Ectodermal cell (in vitro differentiated cells): ENCODE measurements around the gene POLD2.

Source experiments
- H3K27ac ChIP-seq: 2 replicates; pipeline ENCODE4 v1.7.0; 2013; ENCODE audit warnings: mild to moderate bottlenecking, low read depth, low read length; ENCODE audit not compliant: insufficient read depth, poor library complexity, severe bottlenecking
- H3K27me3 ChIP-seq: 2 replicates; pipeline ENCODE4 v1.7.0; 2013; ENCODE audit warnings: mild to moderate bottlenecking, low read length; ENCODE audit not compliant: insufficient read depth, control insufficient read depth, poor library complexity, severe bottlenecking
- H3K36me3 ChIP-seq: one replicate; pipeline ENCODE4 v1.7.0; 2013; ENCODE audit warnings: low read length; ENCODE audit not compliant: control insufficient read depth, insufficient read depth
- H3K4me1 ChIP-seq: one replicate; pipeline ENCODE4 v1.7.0; 2013; ENCODE audit warnings: low read length; ENCODE audit not compliant: control insufficient read depth, insufficient read depth
- H3K4me3 ChIP-seq: 2 replicates; pipeline ENCODE4 v1.7.0; 2013; ENCODE audit warnings: low read depth, low read length, control low read depth; ENCODE audit not compliant: insufficient read depth
- H3K9me3 ChIP-seq: 2 replicates; pipeline ENCODE4 v1.7.0; 2013; ENCODE audit warnings: mild to moderate bottlenecking, low read length, moderate library complexity; ENCODE audit not compliant: control insufficient read depth
- WGBS, 2 experiments: methylation state at CpG; one replicate each; pipeline ENCODE4 v1.1.7; 2013; ENCODE audit warnings: missing lambda C conversion rate in 2 of 2; 5-methylcytosine and 5-hydroxymethylcytosine counted together

Gene POLD2

DNA sequence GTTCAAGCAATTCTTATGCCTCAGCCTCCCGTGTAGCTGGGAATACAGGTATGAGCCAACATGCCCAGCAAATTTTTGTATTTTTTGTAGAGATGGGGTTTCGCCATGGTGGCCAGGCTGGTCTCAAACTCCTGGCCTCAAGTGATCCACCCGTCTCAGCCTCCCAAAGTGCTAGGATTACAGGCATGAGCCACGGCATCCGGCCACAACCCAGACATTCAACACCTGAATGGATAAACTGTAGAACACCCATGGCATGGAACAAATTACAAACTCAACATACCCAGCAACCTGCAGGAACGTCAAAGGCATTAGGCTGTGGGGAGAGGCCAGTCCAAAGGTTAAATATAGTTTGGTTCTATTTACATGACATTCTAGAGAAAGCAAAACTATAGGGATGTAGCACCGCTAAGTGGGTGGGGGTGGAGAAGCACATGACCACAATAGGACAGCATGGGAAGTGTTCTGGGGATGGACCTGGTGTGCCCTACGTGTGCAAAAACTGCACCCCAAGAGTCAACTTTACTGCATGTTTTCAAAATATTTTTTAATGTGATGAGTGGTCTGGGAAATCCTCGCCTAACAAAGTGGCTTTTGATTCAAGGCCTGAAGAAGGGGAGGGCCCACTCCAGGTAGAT is 51.5 kb downstream of the POLD2 start:
- no peak overlapping the region for H3K4me3 ChIP-seq
- H3K27ac ChIP-seq: no peak overlapping the region
- peaks cover 8% of the 10 kb centered on the region for H3K36me3 ChIP-seq
- WGBS, 2 experiments: 85 to 89% methylated on average over 9 of the region's 9 CpGs
- H3K4me1 ChIP-seq: no peaks in the 10 kb centered on the region
- H3K9me3 ChIP-seq: no peaks in the 10 kb centered on the region
- H3K27me3 ChIP-seq: no peaks in the 10 kb centered on the region

DNA sequence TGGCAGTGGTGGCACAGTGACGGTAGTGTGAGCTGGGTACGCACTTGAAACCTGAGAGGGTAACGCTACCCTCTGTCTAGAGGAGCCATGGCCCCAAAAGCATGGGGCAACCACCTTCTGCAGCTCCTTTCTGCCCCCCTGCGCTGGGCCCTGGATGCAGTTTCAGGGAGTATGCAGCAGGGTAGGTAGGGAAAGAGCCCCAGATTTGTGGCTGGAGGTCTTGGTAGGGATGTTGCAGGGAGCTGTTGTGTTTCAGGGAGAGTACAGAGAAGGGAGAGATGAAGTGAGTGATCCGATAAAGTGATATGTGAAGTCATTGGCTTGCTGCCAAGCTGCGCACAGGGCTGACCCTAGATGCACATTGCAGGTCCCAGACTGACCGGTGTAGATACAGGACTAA is 55.3 kb downstream of the POLD2 start:
- H3K4me3 ChIP-seq: no peak overlapping the region
- no peaks in the 10 kb centered on the region for H3K9me3 ChIP-seq
- H3K27ac ChIP-seq: no peak overlapping the region
- no peaks in the 10 kb centered on the region for H3K27me3 ChIP-seq
- peaks cover 27% of the 10 kb centered on the region for H3K4me1 ChIP-seq
- 88 to 92% methylated on average over 7 of the region's 7 CpGs for WGBS, 2 experiments
- peaks cover 3% of the 10 kb centered on the region for H3K36me3 ChIP-seq

DNA sequence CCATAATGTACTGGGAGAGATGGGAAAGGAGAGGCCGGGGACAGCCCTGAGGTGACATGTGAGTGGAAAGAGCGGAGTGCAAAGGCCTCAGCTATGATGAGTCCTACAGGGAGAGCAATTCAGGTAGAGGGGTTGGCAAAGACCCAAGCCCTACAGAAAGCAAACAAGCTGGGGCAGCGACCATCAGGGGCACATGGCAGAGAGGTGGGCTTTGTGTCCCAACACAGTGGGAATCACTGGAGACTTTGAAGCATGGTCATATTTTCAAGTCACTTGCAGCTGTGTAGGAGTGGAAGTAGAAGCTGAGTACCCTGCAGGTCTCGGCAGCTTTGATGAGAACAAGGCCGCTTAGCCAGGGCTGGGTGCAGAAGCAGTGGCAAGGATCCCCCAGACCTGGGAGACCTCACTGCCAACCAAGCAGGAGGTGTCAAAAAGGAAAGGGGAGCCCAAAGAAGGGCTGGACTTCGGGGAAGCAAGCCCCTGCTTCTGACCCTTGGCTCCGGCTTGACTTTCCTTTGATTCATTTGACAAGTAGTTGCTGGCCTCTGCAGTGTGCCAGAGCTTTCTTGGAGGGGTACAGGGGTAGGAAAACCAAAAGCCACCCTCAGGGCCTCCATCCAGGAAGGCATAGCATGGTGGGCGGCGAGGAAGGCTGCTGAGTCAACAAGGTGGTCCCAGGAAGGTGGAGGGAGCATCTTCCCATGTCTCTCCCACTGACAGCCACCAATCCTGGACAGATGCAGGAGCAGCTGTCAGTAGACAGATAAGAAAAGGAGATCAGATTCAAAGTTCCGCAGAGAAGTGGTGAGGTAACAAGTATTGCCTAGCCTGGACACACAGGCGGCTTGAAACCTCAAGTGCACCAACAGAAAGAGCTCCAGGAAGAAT is 56.0 kb downstream of the POLD2 start:
- 93% methylated on average over 11 of the region's 11 CpGs for WGBS, 2 experiments
- Histone ChIP-seq H3K4me3 (no peak overlapping the region), H3K27ac (no peak overlapping the region), H3K4me1 (peaks cover 27% of the 10 kb centered on the region), H3K9me3 (no peaks in the 10 kb centered on the region), H3K27me3 (no peaks in the 10 kb centered on the region), H3K36me3 (no peaks in the 10 kb centered on the region)

DNA sequence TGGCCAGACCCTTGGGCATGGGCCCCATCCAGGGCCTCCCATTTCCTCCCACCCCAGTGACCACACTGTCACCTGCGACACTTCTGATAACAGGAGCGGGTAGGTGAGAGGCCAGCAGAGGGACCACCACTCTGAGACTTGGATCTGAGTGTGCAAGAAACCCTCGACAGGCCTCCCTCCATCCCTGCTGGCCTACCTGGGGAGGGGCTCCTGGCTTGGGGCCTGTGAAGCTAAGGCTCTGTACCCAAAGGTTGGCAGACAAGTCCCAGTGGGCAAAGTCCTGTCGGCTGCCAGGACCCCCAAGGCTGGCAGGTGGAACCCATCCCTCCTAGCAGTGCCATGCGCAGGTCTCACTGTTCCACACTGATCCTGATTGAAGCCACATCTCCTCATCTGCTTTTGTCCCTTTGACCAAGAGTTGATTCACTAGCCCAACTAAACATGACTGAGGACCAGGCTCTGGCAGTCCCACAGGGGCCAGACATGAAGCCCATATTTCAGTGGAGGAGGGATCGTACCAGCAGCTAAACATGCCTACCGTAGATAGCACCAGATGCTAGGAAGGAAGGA is 56.8 kb downstream of the POLD2 start:
- peaks cover 27% of the 10 kb centered on the region for H3K4me1 ChIP-seq
- H3K27me3 ChIP-seq: no peaks in the 10 kb centered on the region
- H3K36me3 ChIP-seq: no peaks in the 10 kb centered on the region
- H3K9me3 ChIP-seq: no peaks in the 10 kb centered on the region
- WGBS, 2 experiments: 93 to 94% methylated on average over 7 of the region's 7 CpGs
- H3K27ac ChIP-seq: no peak overlapping the region
- no peak overlapping the region for H3K4me3 ChIP-seq

DNA sequence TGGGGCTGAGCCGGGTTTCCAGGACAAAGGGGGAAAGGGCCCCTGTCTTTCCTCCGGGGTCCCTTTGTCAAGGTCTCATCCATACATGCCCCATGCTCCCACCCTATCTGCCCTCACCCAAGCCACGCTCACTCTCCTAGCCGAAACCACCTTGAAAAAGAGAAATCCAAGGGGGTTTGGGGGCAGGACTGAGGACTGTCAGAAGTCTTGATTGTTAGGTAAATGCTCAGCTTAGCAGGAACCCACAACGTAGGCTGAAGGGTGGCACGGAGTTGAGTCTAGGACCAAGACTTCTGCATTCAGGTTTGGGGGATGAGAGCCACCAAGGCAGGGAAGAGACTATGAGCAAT is 57.3 kb downstream of the POLD2 start:
- 56 to 62% methylated on average over 6 of the region's 6 CpGs for WGBS, 2 experiments
- H3K36me3 ChIP-seq: no peaks in the 10 kb centered on the region
- H3K4me1 ChIP-seq: peaks cover 27% of the 10 kb centered on the region
- no peak overlapping the region for H3K4me3 ChIP-seq
- H3K27me3 ChIP-seq: no peaks in the 10 kb centered on the region
- H3K9me3 ChIP-seq: no peaks in the 10 kb centered on the region
- H3K27ac ChIP-seq: peak overlapping the region; percentile 72

DNA sequence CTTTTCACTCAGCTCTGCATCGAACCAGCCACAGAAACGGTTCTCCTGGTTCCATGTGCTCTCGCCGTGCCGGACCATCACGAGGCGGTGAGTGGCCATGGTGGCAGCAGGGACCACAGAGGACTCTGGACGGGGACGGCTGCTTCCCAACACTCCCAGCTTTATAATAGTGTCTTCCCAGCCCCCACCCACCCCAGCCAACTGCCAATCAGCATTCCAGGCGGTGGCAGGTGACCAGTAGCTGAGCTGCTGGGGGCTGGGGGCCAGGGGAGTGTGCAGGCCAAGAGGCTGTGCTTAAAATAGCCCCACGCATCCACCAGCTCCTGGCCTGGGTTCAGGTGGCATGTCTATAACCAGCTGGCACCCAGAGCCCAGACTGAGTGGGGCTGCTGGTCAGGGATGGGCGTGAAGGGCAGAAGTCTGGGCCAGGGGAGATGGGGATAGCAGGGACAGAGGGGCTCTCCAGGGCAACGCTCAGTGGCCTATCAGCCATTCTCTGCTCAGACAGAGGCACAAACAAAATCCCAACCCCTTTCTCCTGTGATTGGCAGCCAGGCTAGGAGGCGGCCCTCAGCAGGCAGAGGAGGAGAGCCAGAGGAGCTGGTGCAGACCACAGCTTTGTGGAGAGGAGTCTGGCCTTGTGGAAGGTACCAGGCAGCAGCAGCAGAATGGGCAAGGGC is 57.8 kb downstream of the POLD2 start, which contains the start of gene PGAM2:
PGAM2 (minus strand) TSS at position 137 of the 680 bp plus-strand sequence; CDS start at position 99, 38 bp downstream.
- 44 to 47% methylated on average over 14 of the region's 14 CpGs for WGBS, 2 experiments
- Histone ChIP-seq H3K27ac (peak within 1 kb of the TSS; percentile 72), H3K9me3 (no peaks in the 10 kb centered on the region), H3K27me3 (no peaks in the 10 kb centered on the region), H3K36me3 (no peaks in the 10 kb centered on the region), H3K4me3 (peak within 1 kb of the TSS; percentile 13), H3K4me1 (peaks cover 27% of the 10 kb centered on the region)

DNA sequence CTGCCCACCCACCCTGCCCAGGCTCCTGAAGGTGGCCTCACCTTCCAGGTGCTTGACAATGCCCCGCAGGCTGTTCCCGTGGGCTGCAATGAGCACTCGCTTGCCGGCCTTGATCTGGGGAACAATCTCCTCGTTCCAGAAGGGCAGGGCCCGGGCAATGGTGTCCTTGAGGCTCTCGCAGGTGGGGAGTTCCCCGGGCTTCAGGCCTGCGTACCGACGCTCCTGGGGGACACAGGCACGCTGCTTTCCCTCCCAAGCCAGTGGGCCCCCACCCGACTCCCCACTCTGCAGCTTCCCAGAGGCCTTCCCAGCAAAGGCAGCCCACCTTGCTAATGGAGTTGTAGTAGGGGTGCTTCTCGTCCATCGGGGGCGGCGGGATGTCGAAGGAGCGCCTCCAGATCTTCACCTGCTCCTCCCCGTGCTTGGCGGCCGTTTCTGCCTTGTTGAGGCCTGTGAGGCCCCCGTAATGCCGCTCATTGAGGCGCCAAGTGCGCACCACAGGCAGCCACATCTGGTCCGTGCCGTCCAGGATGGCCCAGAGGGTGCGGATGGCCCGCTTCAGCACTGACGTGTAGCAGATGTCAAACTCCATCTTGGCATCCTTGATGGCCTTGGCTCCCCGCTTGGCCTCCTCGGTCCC is 58.4 kb downstream of the POLD2 start:
- Histone ChIP-seq H3K4me3 (peak overlapping the region; percentile 13), H3K9me3 (no peaks in the 10 kb centered on the region), H3K36me3 (no peaks in the 10 kb centered on the region), H3K27ac (no peak overlapping the region), H3K4me1 (peaks cover 27% of the 10 kb centered on the region), H3K27me3 (no peaks in the 10 kb centered on the region)
- WGBS, 2 experiments: 79% methylated on average over 33 of the region's 33 CpGs
